SK-N-SH treated with all-trans-retinoic acid at 6 μM for 48 hours (cell line): ENCODE measurements around the gene THADA.

Source experiments
- BACH2 ChIP-seq: fragments of 250-450 bp; sonication (Bioruptor Pico); IDR thresholded peaks from 2 replicates; pipeline ENCODE4 v1.9.0; 2021; ENCODE audit warnings: mild to moderate bottlenecking, borderline replicate concordance
- ESRRG ChIP-seq: fragments of 250-450 bp; sonication (Bioruptor Pico); IDR thresholded peaks from 2 replicates; pipeline ENCODE4 v1.6.1; 2021; ENCODE audit warnings: mild to moderate bottlenecking
- ZNF70 ChIP-seq: fragments of 450-650 bp; formaldehyde crosslinking; IDR thresholded peaks from 2 replicates; pipeline ENCODE4 v1.5.0; 2020; ENCODE audit warnings: mild to moderate bottlenecking, moderate library complexity
- TF ChIP-seq, protein P1 (sequence below): fragments of 250-450 bp; sonication (Bioruptor Pico); IDR thresholded peaks from 2 replicates; pipeline ENCODE4 v1.5.1; 2021; ENCODE audit warnings: mild to moderate bottlenecking, moderate library complexity

- no peak for TF ChIP-seq ZNF70 (CRISPR knock-in tag)
- TF ChIP-seq, protein P1, sequence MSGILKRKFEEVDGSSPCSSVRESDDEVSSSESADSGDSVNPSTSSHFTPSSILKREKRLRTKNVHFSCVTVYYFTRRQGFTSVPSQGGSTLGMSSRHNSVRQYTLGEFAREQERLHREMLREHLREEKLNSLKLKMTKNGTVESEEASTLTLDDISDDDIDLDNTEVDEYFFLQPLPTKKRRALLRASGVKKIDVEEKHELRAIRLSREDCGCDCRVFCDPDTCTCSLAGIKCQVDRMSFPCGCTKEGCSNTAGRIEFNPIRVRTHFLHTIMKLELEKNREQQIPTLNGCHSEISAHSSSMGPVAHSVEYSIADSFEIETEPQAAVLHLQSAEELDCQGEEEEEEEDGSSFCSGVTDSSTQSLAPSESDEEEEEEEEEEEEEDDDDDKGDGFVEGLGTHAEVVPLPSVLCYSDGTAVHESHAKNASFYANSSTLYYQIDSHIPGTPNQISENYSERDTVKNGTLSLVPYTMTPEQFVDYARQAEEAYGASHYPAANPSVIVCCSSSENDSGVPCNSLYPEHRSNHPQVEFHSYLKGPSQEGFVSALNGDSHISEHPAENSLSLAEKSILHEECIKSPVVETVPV (CRISPR knock-in tag): no peak
- TF ChIP-seq ESRRG (CRISPR knock-in tag): no peak
- TF ChIP-seq BACH2 (CRISPR knock-in tag): no peak
Observed at GRCh38 chr2:43361286-43361685, 234.6 kb downstream of the THADA start.
